GM21825 (cell line): ENCODE data around the gene MYLK3.
"Not testable (repeated sequence)": the region's sequence is repeated elsewhere in the genome, so short reads cannot be mapped to it uniquely, and the experiment has no call there.

ENCODE experiments used
- ATAC-seq: cut with Tn5 transposase; IDR thresholded peaks from one replicate; pipeline ENCODE4 v1.9.1; 2021; ENCODE audit warnings: mild to moderate bottlenecking, moderate library complexity; ENCODE audit not compliant: unreplicated experiment

MYLK3 gene

DNA sequence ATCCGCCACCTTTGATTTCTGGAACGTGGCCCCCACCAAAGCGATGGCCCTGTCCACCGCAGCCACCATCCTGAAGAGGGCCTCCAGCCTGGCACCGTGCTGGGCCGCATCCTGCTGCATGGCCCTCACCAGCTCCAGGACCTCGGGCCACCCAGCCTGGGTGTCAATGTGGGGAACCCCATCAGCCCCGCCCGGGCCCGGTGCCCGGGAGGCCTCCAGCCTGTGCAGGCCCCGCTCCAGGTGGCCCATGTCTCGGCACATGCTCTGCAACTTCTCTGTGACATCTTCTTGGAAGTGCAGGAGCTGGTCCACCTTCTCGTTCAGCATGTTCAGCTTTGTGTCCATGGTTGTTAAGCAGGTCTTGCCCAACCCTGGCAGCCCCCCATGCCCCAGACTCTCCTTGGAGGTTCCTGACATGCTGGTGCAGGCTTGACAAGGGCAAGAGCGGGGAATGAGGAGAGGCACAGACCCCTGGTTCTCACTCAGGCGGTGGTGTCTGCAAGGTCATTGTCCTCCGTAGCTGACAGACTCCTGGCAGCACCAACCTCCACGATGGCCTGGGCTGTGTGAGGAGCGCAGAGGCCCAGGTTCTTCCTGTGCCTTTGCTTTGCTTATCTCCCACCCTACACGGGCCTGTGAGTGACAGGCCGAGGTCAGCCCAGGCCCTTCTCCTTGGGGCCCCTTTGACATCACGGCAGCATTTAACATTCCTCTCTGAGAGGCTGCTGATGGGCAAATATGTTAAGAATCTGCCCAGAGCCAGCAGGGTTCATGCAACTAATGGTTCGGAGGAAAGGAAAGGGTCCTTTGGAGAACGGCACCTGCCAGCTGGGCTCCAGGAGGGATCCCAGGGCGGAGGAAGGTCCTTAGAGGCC lies at the start of gene MYLK3:
TSS of gene MYLK3 (minus strand) at position 568 of the 875 bp plus-strand sequence. CDS start at position 417, 151 bp downstream.
- ATAC-seq: no peak

DNA sequence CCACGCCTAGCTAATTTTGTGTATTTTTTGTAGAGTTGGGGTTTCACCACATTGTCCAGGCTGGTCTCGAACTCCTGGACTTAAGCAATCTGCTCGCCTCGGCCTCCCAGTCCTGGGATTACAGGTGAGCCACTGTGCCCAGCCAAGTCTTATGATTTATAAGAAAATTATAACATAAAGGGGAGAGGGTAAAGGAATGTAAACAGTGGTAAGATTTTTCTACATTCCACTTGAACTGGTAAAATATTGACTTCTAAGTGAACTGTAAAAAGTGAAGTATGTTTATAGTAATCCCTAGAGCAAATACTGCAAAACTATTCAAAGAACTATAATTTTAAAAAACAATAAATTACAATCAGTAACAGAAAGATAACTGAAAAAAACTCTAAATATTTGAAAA lies 49.4 kb upstream of the MYLK3 start:
- ATAC-seq: no peak

DNA sequence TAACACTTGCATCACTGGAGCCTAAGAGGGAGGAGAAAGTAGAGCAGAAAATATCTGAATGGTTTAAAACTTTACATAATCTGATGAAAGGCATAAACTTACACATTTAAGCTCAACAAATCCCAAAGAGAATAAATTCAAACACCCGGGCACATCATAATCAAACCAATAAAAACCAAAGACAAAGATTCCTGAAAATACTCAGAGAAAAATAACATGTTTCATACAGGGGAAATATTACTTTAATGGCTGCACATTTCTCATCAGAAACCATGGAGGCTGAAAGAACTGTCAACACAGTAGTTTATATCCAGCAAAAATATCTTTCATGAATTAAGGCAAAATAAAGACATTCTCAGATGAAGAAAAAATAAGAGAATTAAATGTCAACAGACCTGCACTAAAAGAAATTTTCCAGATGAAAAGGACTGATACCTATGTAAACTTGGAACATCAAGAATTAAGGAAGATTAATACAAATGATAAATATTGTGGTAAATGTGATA lies 48.7 kb upstream of the MYLK3 start:
- no peak for ATAC-seq

DNA sequence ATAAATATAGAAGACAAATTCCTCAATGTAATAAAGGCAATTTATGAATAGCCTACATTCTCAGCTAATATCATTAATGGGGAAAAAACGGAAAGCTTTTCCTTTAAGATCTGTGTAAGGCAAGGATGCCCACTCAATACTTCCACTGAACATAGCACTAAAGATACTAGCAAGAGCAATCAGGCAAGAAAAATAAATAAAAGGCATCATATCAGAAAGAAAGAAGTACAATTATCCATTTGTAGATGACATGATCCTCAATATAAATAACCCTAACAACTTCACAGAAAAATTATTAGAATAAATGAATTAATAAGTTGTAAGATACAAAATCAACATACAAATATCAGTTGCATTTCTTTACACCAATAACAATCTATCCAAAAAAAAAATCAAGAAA lies 45.7 kb upstream of the MYLK3 start:
- ATAC-seq: no peak

DNA sequence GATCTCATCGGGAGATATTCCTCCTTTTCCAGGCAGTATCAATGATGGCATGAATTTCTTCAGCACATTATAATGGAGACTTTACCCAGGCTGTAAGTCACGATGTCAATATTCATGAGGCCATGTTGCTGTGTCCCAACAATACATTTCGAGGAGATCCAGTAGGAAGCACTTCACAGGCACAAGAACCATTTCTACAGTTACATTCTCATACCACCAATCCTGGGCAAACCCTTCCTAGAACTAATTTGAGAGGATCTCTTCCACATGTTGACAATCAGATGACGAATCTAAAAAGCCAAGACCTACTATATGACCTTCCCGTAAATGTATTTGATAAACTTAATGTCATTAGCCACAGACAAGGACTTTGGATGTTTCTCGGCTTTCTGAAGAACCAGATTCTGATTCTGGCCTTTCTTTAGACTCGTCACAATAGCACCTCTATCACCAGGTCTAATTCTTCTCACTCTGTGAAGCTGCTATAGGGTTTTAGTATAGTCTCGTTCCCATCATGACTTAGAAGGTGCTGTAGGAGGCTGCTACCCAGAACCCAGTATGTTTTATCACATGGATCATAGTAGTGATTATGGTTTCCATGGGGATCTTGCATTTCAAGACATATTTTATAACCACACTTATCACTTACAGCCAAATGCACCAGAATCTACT lies 42.6 kb upstream of the MYLK3 start:
- no peak for ATAC-seq

DNA sequence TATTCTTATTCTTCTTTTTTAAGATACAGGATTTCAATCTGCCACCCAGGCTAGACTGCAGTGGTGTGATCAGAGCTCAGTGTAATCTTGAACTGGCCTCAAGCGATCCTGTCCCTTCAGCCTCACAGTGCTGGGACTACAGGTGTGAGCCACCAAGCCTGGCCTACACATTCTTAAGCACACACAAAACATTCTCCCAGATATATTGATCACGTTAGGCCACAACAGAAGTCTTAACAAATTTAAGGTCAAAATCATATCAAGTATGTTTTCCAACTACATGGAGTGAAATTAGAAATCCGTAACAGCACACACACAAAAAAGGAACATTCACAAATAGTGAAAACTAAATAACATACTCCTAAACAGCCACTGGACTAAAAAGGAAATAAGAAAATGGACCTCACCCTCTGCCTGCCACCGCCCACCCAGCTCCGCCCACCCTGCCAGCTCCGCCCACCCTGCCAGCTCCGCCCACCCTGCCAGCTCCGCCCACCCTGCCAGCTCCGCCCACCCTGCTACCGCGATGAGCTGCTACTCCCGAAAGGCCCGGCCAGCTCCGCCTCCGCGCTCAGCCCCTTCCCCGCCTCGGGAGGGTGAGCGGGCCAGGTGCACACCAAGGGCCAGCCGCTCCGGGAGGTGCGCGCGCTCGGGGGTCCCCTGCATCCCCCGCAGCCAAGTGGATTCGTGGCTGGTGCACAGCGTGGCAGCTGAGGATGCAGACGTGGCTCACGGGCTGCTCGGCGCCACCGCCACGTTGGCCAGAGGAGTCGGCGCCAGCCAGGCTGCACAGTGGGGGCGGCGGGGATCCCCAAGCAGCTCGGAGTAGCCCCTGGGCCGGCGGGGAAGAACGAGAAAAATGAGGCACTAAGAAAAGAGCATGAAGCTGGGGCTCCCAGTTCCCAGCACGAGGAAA lies 41.6 kb upstream of the MYLK3 start:
- peak; percentile 77 for ATAC-seq

DNA sequence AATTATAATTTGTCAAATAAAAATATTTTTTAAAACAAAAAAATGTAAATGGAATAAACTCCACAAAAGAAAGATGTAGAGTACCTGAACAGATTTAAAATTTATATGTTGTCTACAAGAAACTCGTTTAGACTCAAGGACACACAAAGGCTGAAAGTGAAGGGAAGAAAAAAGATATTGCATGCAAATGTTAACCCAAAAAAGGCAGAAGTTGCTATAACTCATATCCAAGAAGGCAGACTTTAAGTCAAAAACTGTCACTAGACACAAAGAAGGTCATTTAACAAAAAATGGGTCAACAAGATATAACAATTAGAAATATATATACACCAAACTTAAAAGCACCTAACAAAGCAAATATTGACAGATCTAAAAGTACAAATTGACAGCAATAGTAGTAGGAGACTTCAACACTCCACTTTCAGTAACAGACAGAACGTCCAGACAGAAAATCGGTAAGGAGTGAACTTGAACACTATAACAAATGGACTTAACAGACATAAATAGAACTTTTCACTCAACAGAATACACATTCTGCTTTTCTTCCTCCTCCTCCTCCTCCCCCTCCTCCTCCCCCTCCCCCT lies 40.8 kb upstream of the MYLK3 start:
- no peak for ATAC-seq

DNA sequence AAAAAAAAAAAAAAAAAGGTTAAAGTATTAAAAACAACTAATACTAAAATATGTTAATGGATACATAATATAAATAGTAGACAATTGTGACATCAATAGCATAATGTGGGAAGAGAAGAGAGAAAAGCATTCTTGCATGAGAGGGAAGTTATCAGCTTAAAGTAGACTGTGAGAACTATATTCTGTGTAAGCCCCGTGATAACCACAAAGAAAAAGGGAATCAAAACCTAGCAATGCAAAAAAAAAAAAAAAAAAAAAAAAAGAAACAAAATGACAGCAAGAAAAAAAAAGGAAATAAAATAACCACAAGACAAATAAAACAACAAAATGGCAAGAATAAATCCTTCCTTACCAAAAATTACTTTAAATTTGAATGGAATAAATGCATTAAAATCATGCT lies 39.8 kb upstream of the MYLK3 start:
- ATAC-seq: no peak

DNA sequence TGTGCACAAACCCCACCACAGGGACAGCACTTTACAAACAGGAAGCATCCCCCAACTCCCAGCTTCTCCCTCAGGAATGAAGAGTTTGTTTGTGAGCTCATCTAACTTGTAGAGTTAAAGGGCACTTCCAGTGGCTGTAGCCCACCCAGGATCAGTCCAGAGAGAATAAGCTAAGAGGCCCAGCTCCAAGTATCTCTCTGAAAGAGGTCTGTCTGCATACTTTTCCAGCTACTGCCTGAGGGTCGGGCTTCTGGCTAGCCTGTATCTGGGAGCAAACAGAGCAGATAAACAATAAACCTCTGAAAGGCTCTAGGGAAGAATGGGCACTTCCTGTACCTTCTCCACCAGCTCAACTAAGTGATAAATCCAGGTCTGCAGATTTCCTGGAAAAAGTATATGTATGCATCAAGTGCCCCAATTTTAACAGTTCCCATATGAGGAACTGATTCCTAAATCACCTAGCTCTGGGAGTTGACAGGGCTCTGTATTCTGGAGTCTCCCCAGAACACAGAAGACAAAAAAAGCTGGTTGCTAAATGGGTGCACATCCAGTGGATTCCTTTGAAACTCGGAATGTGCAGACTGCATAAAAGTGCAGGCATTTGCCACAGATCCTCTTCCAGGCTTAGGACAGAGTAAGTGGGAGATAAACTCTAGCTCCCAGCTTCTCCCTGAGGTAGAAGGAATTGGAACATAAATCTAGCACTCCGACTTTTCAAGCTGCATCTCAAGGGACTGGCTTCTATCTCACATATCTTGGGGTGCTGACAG lies 37.1 kb upstream of the MYLK3 start:
- no peak for ATAC-seq

DNA sequence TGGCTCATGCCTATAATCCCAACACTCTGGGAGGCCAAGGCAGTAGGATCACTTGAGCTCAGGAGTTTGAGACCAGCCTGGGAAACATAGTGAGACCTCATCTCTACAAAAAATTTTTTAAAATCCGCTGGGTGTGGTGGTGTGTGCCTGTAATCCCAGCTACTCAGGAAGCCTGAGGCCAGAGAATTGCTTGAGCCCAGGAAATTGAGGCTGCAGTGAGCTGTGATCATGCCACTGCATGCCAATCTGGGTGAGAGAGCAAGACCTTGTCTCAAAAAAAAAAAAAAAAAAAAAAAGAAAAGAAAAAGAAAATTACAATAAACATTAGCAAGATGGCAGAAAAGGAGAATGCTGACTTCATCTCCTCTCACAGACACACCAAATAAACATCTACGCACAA lies 36.4 kb upstream of the MYLK3 start:
- not testable (repeated sequence) for ATAC-seq

DNA sequence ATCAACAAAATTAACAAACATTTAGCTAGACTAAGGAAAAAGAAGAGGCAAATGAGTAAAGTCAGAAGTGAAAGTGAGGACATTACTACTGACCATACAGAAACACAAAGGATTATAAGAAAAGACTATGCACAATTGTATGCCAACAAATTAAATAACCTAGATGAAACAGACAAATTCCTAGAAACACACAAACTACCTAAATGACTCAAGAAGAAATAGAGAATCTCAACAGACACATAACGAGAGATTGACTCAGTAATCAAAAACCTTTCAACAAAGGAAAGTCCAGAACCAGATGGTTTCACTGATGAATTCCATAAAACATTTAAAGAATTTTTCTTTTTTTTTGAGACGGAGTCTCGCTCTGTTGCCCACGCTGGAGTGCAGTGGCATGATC lies 35.7 kb upstream of the MYLK3 start:
- no peak for ATAC-seq

DNA sequence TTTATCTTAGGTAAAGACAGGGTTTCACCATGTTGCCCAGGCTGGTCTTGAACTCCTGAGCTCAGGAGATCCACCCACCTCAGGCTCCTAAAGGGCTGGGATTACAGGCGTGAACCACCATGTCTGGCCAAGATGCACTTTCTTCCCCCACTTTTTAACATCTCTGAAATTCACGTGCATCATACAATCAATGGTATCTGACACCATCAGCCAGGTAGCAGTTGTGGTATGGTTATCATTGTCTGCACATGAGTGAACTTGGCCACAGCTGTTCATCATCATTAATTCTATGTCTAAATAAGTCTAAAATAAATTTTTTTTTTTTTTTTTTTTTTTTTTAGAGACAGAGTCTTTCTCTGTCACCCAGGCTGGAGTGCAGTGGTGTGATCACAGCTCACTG lies 34.2 kb upstream of the MYLK3 start:
- ATAC-seq: no peak

DNA sequence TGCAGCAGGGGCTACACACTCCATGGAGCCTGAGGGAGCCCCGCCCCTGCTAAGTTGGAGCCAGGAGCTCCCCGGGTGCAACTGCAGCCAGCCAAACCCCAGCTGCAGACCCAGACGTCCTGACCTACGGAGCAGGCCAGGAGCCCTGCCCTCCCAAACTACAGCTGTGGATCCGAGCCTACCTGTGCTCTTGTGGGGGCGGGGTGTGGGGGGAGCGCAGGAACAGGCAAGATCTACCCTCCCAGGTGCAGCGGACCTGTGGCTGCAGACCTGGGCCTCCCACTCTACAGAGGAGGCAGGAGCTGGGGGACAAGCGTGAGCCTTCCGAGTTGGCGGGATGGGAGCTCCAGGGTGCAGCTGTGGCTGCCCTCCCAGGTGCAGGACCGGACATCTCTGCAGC lies 29.7 kb upstream of the MYLK3 start:
- no peak for ATAC-seq

DNA sequence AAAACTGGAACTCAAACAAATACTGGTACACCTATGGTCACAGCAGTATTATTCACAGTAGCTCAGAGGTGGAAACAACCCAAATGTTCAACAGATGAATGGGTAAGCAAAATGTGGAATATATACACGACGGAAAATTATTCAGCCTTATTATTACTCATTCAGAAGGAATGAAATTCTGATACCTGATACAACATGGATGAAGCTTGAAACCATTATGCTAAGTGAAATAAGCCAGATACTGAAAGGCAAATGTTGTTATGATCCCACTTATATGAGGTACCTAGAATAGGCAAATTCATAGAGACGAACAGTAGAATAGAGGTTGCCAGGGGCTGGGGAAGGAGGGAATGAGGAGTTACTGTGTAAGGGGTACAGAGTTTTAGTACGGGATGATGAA lies 27.1 kb upstream of the MYLK3 start:
- ATAC-seq: no peak

DNA sequence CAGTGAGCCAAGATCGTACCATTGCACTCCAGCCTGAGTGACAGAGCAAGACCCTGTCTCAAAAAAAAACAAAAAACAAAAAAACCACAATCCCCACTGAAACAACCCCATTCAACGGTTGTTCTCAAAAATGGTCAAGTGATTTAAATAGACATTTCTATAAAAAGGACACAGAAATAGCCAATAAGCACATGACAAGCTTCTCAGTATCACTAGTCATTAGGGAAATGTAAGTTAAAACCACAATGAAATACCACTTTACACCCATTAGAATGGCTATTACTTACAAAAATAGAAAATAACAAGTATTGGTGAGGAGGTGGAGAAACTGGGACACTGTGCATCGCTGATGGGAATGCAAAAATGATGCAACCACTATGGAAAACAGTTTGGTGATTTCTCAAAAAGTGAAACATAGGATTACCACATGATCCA lies 26.6 kb upstream of the MYLK3 start:
- no peak for ATAC-seq

DNA sequence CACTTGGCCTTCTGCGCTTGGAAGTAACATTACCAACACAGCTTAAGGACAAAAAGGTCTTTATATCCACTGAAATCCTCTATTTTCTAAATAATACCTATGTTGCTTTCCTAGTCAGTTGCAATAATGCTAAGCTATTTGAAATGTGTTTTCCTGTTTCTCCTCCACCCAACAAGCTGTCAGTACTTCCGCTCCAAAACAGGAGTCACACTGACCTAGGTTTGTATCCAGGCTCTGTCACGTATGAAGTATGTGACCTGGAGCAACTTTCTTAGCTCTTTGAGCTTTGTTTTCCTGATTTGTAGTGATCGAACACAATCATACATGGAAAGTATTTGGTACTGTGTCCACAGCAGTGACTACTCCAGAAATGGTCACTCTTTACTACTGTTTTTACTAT lies 24.3 kb upstream of the MYLK3 start:
- ATAC-seq: no peak

DNA sequence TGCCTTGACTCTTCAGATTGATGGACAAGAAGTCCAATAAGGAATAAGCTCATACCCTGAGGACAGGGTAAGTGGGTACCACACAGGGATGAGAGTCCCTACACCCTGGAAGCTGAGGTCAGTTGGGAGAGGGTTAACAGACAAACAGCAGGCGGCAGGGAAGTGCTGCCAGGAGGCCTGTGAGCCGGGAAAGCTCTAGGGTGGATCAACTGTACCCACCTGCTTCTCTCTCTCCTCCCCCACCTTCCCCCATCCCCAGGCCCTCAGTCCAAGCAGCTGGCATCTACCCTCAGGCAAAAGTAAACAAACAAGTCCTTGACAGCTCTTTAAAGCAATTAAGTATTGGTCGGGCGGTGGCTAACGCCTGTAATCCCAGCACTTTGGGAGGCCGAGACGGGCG lies 20.7 kb upstream of the MYLK3 start:
- ATAC-seq: no peak

DNA sequence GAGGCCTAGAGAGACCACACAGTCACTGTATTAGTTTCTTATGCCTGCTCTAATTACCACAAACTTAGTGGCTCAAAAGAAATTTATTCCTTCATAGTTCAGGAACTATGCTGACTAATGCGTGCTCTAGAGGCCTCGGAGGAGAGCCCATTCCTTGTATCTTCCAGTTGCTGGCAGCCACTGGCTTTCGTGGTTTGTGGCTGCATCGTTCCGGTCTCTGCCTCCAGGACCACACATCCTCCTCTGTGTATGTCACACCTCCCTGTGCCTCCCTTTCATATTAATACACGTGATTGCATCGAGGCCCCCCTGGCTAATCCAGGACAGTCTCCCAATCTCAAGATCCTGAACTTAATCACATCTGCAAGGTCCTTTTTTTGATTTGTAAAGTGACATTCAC lies 16.9 kb upstream of the MYLK3 start:
- ATAC-seq: no peak

DNA sequence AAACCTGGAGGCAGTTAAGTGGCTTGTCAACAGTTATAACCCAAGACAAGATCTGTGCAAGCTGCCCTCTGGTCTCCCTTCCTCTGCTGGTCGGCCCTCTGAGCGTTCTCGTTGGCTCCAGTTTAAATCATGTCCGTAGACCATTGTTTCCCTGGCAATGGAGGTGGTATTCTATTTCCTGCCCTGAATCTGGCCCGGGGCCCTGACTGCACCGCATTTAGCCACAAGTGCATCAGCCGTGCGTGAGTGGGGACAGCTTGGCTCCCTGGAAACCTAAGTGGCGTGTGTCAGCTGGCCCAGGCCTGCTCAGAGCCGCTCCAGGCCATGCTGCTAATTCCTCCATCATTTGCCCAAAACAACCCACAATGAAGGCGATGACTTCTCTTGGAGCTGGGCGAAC lies 15.0 kb upstream of the MYLK3 start:
- ATAC-seq: no peak

DNA sequence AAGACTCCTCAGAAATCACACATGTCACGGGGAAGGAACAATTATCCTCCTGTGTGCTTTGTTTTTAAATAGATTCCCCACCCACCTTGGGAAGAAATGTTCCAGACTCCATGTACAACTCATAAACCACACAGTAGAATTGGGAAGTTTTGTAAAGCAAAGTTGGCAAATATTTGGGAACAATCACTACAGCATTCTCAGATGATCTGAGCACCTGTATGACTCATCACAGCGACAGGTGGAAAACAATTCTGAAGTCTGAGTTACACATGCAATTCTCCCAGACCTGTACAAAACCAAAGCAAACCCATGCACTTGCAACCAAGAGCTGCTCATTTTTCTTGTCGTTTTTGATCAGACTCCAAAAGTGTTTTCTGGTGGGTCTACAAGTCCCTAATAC lies 14.4 kb upstream of the MYLK3 start:
- no peak for ATAC-seq
